ENCODE data around the gene M1AP. TPM values are rescaled to one million over a fixed set of nuclear protein-coding genes. Genes with fewer than 3 reads are reported as not detected.

The M1AP gene
- total and polyA plus RNA-seq, 9 of the 15 experiments (the other 6 are each of a cell fraction or from before 2014, with no cell fraction given) = 0.06 to 0.33 (median 0.11) TPM; not detected in 4

GRCh38 chr2:74513605-74514367, 134.3 kb downstream of the M1AP start (continued):
- TF ChIP-seq KLF13 (tag; IDR thresholded peaks at IDR 0.05; ENCODE audit: borderline replicate concordance, low read depth) = no peak
- TF ChIP-seq C11orf30 (IDR thresholded peaks at IDR 0.05; ENCODE audit: low read depth) = no peak
- TF ChIP-seq HLTF (IDR thresholded peaks at IDR 0.05) = no peak

GRCh38 chr2:74512744-74513604, 135.2 kb downstream of the M1AP start:
- BruUV-seq (replicated peaks) = no TSS peak
- Histone ChIP-seq H3K27ac (ENCODE audit: extremely low read depth, low read depth, low read length) (no peak overlapping the region), H3K9me3 (replicated peaks; ENCODE audit: control insufficient read depth, insufficient read depth, low read depth, low read length) (no peaks in the 10 kb centered on the region), H3K9ac (ENCODE audit: insufficient read depth in 1 of 2, low read depth in 2 of 2, low read length in 2 of 2) (0 out of 4 replicates have a peak overlapping the region, but pooled peaks of 1 of the 2 experiments have one; percentile 15), H3K36me3 (ENCODE audit: control insufficient read depth, insufficient read depth, low read length) (no peaks in the 10 kb centered on the region), H3K79me2 (ENCODE audit: control insufficient read depth, insufficient read depth, low read length) (no peaks in the 10 kb centered on the region), H3K27me3 (ENCODE audit: control insufficient read depth in 2 of 2, insufficient read depth in 2 of 2, low read length in 2 of 2) (no peaks in the 10 kb centered on the region), H3K9me1 (ENCODE audit: control insufficient read depth, insufficient read depth, low read length) (no peaks in the 10 kb centered on the region), H3K4me2 (ENCODE audit: insufficient read depth, low read length) (no peak overlapping the region), H4K20me1 (replicated peaks; ENCODE audit: control insufficient read depth, insufficient read depth, low read length) (no peaks in the 10 kb centered on the region), H2AFZ (ENCODE audit: low read depth, low read length) (no peak overlapping the region), H3K4me3 (no peak overlapping the region), H3K4me1 (replicated peaks in 1 of 2; ENCODE audit: control insufficient read depth in 2 of 2, insufficient read depth in 2 of 2, low read length in 2 of 2) (peaks cover 17 to 32% of the 10 kb centered on the region in 2 experiments; a peak in 4 of 5 replicates)
- FAIRE-seq (no peak), DNase-seq (ENCODE audit: extremely low read depth in 1 of 4, low spot score in 3 of 4) (no peak), ATAC-seq (no peak)
- in situ Hi-C loops (cut with MboI) (no loop called here), intact Hi-C loops (cut with micrococcal nuclease) (no loop called here)
- POLR2A ChIA-PET = interaction anchor here (0.6 to 0.9 kb wide), 2 partner anchors 17 to 105 kb away, joined by 3 to 5 read pairs; partner anchors contain the start of genes AUP1 and HTRA2
- TF ChIP-seq ELF2 (CRISPR knock-in tag; IDR thresholded peaks at IDR 0.05) = no peak
- no peak for TF ChIP-seq NCOA4 (IDR thresholded peaks at IDR 0.05; ENCODE audit: partially characterized antibody)
- TF ChIP-seq ZMIZ1 (IDR thresholded peaks at IDR 0.05; ENCODE audit: low read depth in 2 of 2, low read length in 2 of 2) = no peak
- TF ChIP-seq SMARCE1 (IDR thresholded peaks at IDR 0.05) = no peak
- no peak for TF ChIP-seq ESRRB (CRISPR knock-in tag; IDR thresholded peaks at IDR 0.05; ENCODE audit: borderline replicate concordance)
- TF ChIP-seq HMG20B (CRISPR knock-in tag; IDR thresholded peaks at IDR 0.05) = no peak
- TF ChIP-seq RBM22 (IDR thresholded peaks at IDR 0.05; ENCODE audit: low read depth, low read length, poor library complexity, severe bottlenecking) = no peak
- TF ChIP-seq ZKSCAN1 (IDR thresholded peaks at IDR 0.05; ENCODE audit: low read depth, low read length) = no peak
- no peak for TF ChIP-seq RFX1 (IDR thresholded peaks at IDR 0.05)
- CTCF ChIA-PET (ENCODE audit: low intra/inter-chr PET ratio) = no interaction called here
- 59% methylated on average over 17 of the region's 36 CpGs for WGBS (ENCODE audit: insufficient coverage, low coverage, missing lambda C conversion rate)
